HK-2 (cell line): ENCODE results near the gene TNNI2.

Source experiments
- DNase-seq: peaks from one replicate; pipeline ENCODE4 v3.0.0-alpha.2; 2018; ENCODE audit not compliant: unreplicated experiment

Gene TNNI2

DNA sequence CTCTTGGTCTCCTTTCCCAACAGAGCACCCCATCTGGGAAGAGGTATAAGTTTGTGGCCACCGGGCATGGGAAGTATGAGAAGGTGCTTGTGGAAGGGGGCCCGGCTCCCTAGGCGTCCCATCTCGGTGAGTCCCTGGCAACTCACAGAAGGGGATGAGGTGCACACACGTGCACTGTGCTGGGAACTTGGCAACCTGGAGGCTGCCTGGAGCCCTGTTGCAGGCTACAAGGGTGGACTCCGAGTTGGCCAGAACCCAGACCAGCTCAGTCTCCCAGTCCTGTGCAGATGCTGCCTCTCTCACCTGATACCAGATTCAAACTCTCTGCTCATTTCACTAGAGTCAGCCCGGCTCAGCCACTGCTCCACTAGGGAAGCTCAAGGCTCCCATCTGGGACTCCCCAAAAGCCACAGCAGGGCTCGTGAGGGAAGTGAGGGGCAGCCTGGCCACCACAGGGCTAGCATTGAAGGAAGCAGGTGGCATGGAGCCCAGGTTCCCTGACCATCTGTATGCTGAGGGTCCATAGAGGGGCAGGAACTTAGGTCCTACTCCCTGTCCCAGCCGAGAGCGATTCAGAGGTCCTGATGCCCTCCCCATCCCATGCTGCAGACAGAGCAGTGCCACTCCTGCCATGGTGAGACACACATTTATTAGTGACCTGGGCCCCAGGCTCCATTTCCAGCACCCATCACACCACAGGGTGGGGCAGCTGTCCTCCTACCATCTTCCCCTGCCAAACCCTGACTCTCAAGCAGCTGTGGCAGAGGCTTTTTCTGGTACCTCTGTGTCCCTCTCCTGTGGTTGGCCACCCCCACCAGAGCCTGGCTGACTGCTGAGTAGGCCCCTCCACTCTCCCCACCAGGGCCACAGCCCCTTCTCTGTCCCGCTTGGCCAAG, 48.9 kb downstream of the TNNI2 start:
- no peak for DNase-seq

GRCh38 chr11:1888347-1888753, 49.6 kb downstream of the TNNI2 start:
- DNase-seq: no peak

GRCh38 chr11:1888811-1889210, 50.0 kb downstream of the TNNI2 start:
- no peak for DNase-seq

DNA sequence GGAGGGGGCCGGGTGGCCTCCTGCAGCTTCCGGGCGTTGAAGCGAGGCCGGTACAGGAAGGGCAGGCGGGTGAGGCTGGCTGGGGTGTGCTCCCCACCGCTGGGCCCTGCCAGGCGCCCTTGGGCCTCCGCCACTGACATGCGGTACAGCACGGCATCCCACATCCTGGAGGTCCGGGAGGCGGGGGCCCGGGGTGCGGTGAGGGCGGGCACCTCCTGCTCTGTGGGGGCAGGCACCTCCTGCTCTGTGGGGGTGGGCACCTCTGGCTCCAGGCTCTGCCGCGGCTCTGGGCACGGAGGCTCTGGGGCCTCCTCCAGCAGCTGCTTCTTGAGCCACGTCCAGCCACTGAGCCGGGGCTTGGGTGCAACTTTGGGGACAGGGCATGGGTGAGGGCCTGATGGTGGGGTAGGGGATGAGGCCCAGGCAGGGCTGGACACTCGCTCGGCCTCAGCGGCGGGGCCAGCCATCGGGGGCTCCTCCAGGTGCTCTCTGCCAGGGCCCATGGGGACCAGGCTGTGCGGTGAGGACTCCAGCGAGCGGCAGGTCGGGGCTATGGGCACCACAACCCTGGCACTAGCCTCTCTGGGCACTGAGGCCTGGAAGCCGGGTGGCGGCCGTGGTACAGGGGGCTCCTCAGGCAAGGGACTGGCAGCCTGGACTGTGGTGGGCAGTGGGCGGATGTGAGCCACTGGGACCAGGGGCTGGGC, 50.6 kb downstream of the TNNI2 start:
- no peak for DNase-seq

- no peak for DNase-seq
These were observed 51.4 kb downstream of the TNNI2 start for GRCh38 chr11:1889941-1890855.
